HepG2 (cell line): ENCODE results near the gene FRMD5.

ENCODE experiments used
- BHLHE40 ChIP-seq: IDR thresholded peaks from 2 replicates; pipeline ENCODE4 v1.6.1; 2011; ENCODE audit warnings: low read length, improper control_type of control experiment
- NFIC ChIP-seq: IDR thresholded peaks from 2 replicates; pipeline ENCODE4 v1.6.1; 2012; ENCODE audit warnings: mild to moderate bottlenecking, low read length, inconsistent platforms
- TF ChIP-seq, protein P1 (sequence below): sonication (generic); formaldehyde crosslinking; IDR thresholded peaks from 2 replicates; pipeline ENCODE4 v1.5.1; 2020; ENCODE audit warnings: missing genetic modification reagents, mild to moderate bottlenecking, borderline replicate concordance

DNA sequence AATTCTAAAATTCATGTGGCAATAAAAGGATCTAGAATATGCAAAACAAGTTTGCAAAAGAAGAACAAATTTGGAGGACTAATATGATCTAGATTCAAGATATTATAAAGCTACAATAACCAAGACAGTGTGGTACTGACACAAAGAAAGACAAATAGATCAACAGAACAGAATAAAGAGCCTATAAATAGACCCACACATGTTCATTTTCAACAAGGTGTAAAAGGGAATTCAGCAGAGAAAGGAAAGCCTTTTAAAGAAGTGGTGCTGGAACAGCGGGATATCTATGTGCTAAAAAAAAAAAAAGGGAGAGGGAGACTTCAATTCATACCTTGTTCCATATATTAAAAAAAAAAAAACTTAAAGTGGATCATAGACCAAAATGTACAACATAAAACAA is 219.3 kb downstream of the FRMD5 start:
- TF ChIP-seq BHLHE40 = no peak
- no peak for TF ChIP-seq NFIC
- TF ChIP-seq, protein P1, sequence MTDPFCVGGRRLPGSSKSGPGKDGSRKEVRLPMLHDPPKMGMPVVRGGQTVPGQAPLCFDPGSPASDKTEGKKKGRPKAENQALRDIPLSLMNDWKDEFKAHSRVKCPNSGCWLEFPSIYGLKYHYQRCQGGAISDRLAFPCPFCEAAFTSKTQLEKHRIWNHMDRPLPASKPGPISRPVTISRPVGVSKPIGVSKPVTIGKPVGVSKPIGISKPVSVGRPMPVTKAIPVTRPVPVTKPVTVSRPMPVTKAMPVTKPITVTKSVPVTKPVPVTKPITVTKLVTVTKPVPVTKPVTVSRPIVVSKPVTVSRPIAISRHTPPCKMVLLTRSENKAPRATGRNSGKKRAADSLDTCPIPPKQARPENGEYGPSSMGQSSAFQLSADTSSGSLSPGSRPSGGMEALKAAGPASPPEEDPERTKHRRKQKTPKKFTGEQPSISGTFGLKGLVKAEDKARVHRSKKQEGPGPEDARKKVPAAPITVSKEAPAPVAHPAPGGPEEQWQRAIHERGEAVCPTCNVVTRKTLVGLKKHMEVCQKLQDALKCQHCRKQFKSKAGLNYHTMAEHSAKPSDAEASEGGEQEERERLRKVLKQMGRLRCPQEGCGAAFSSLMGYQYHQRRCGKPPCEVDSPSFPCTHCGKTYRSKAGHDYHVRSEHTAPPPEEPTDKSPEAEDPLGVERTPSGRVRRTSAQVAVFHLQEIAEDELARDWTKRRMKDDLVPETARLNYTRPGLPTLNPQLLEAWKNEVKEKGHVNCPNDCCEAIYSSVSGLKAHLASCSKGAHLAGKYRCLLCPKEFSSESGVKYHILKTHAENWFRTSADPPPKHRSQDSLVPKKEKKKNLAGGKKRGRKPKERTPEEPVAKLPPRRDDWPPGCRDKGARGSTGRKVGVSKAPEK (CRISPR knock-in tag) = no peak
